Measurements from ENCODE around the gene SUMF1.

DNA sequence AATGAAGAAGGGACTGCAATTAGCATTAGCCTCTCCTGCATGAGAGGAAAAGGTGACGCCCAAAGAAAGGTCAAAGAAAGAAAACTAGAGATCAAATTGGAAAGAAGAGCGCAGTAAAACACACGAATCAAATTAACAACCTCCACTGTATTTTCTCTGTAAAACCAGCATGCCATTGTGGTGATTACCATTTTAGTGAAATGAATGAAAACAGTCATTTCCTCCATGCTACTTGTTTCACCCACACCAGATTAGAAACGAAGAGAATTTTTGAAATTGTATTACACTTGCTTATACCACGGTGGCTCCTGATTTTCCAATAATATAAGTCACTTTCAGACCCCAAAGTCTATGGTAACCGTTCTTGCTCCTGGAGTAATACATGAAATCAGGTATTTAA, 71.6 kb downstream of the SUMF1 start:
- TF ChIP-seq POLR2A (IDR thresholded peaks at IDR 0.05) (no peak), CTCF (IDR thresholded peaks at IDR 0.05) (no peak)

Data from adrenal gland (tissue), 5 donors.